ENCODE measurements around the gene FFAR2. TPM values are rescaled to one million over a fixed set of nuclear protein-coding genes. Genes with fewer than 3 reads are reported as not detected.

The FFAR2 gene
- total RNA-seq, 1 experiment from 2014 or later = not detected

GRCh38 chr19:35498220-35498619 is 50.2 kb downstream of the FFAR2 start:
- no peaks in the 10 kb centered on the region for H4K20me1 ChIP-seq (ENCODE audit: low read length)
- H3F3A ChIP-seq (ENCODE audit: low read length, unreplicated experiment) = no peaks in the 10 kb centered on the region
- ATAC-seq = no peak
- H3K27ac ChIP-seq (ENCODE audit: low read length) = no peak overlapping the region
- no peaks in the 10 kb centered on the region for H3K36me3 ChIP-seq (ENCODE audit: low read depth, low read length)
- no peaks in the 10 kb centered on the region for H3K9me3 ChIP-seq (ENCODE audit: low read length)
- intact Hi-C loops (cut with micrococcal nuclease) = no loop called here
- H3K27me3 ChIP-seq (ENCODE audit: low read length) = no peaks in the 10 kb centered on the region
- no peak for DNase-seq
- H2AFZ ChIP-seq (ENCODE audit: low read length) = no peak overlapping the region
- no TSS peak for BruUV-seq (replicated peaks)
- CTCF ChIA-PET = no interaction called here
- H3K4me3 ChIP-seq (ENCODE audit: low read length) = no peak overlapping the region
- no peak overlapping the region for H3K9ac ChIP-seq (ENCODE audit: low read length)
- POLR2A ChIA-PET (ENCODE audit: unreplicated experiment) = no interaction called here
- no peak for TF ChIP-seq EZH2phosphoT487 (IDR thresholded peaks at IDR 0.05; ENCODE audit: borderline replicate concordance, low read length)
- TF ChIP-seq EZH2 (IDR thresholded peaks at IDR 0.05; ENCODE audit: low read length, unreplicated experiment) = no peak
- TF ChIP-seq CTCF (conservative IDR thresholded peaks at IDR 0.05; ENCODE audit: low read depth, low read length) = no peak
- no peaks in the 10 kb centered on the region for H3K9me2 ChIP-seq (replicated peaks; ENCODE audit: low read length)
- H3K4me1 ChIP-seq (ENCODE audit: insufficient read depth, low read length) = no peaks in the 10 kb centered on the region
- H3K4me2 ChIP-seq (ENCODE audit: low read length) = no peak overlapping the region
- H3K79me2 ChIP-seq (ENCODE audit: low read length) = no peaks in the 10 kb centered on the region

GRCh38 chr19:35498984-35499527 is 51.0 kb downstream of the FFAR2 start:
- H3K4me1 ChIP-seq (ENCODE audit: insufficient read depth, low read length) = no peaks in the 10 kb centered on the region
- no peak for ATAC-seq
- no peaks in the 10 kb centered on the region for H3F3A ChIP-seq (ENCODE audit: low read length, unreplicated experiment)
- H4K20me1 ChIP-seq (ENCODE audit: low read length) = no peaks in the 10 kb centered on the region
- H3K9ac ChIP-seq (ENCODE audit: low read length) = no peak overlapping the region
- POLR2A ChIA-PET (ENCODE audit: unreplicated experiment) = no interaction called here
- TF ChIP-seq EZH2phosphoT487 (IDR thresholded peaks at IDR 0.05; ENCODE audit: borderline replicate concordance, low read length) (no peak), CTCF (conservative IDR thresholded peaks at IDR 0.05; ENCODE audit: low read depth, low read length) (no peak), EZH2 (IDR thresholded peaks at IDR 0.05; ENCODE audit: low read length, unreplicated experiment) (no peak)
- no peak overlapping the region for H2AFZ ChIP-seq (ENCODE audit: low read length)
- CTCF ChIA-PET = no interaction called here
- H3K27ac ChIP-seq (ENCODE audit: low read length) = no peak overlapping the region
- no peak for DNase-seq
- H3K9me3 ChIP-seq (ENCODE audit: low read length) = no peaks in the 10 kb centered on the region
- no peak overlapping the region for H3K4me2 ChIP-seq (ENCODE audit: low read length)
- no peaks in the 10 kb centered on the region for H3K36me3 ChIP-seq (ENCODE audit: low read depth, low read length)
- H3K27me3 ChIP-seq (ENCODE audit: low read length) = no peaks in the 10 kb centered on the region
- BruUV-seq (replicated peaks) = no TSS peak
- H3K9me2 ChIP-seq (replicated peaks; ENCODE audit: low read length) = no peaks in the 10 kb centered on the region
- intact Hi-C loops (cut with micrococcal nuclease) = no loop called here
- H3K79me2 ChIP-seq (ENCODE audit: low read length) = no peaks in the 10 kb centered on the region
- H3K4me3 ChIP-seq (ENCODE audit: low read length) = no peak overlapping the region

- Histone ChIP-seq H3K36me3 (ENCODE audit: low read depth, low read length) (no peaks in the 10 kb centered on the region), H3K9me2 (replicated peaks; ENCODE audit: low read length) (no peaks in the 10 kb centered on the region), H4K20me1 (ENCODE audit: low read length) (no peaks in the 10 kb centered on the region), H3K4me2 (ENCODE audit: low read length) (no peak overlapping the region), H3K79me2 (ENCODE audit: low read length) (no peaks in the 10 kb centered on the region), H3K27ac (ENCODE audit: low read length) (no peak overlapping the region), H3K4me3 (ENCODE audit: low read length) (no peak overlapping the region), H3K27me3 (ENCODE audit: low read length) (no peaks in the 10 kb centered on the region), H2AFZ (ENCODE audit: low read length) (no peak overlapping the region), H3K4me1 (ENCODE audit: insufficient read depth, low read length) (no peaks in the 10 kb centered on the region), H3K9ac (ENCODE audit: low read length) (no peak overlapping the region), H3K9me3 (ENCODE audit: low read length) (no peaks in the 10 kb centered on the region), H3F3A (ENCODE audit: low read length, unreplicated experiment) (no peaks in the 10 kb centered on the region)
- ATAC-seq (no peak), DNase-seq (no peak)
- POLR2A ChIA-PET (ENCODE audit: unreplicated experiment) = no interaction called here
- CTCF ChIA-PET = no interaction called here
- no peak for TF ChIP-seq EZH2phosphoT487 (IDR thresholded peaks at IDR 0.05; ENCODE audit: borderline replicate concordance, low read length)
- no peak for TF ChIP-seq EZH2 (IDR thresholded peaks at IDR 0.05; ENCODE audit: low read length, unreplicated experiment)
- no peak for TF ChIP-seq CTCF (conservative IDR thresholded peaks at IDR 0.05; ENCODE audit: low read depth, low read length)
- intact Hi-C loops (cut with micrococcal nuclease) = no loop called here
- BruUV-seq (replicated peaks) = no TSS peak
Observed at GRCh38 chr19:35500611-35501010, 52.6 kb downstream of the FFAR2 start.

Other genes with a start within 250 kb of the FFAR2 start
- not detected in 2 replicates for gene FAM187B, start 219.5 kb upstream of the FFAR2 start, total RNA-seq (2014; rRNA removed)
- gene LSR, start 199.3 kb upstream of the FFAR2 start, total RNA-seq (2014; rRNA removed) = 80.3 and 91.0 TPM in 2 replicates
- 102 and 103 TPM in 2 replicates for gene USF2, start 179.3 kb upstream of the FFAR2 start, total RNA-seq (2014; rRNA removed)
- gene HAMP, start 165.7 kb upstream of the FFAR2 start, total RNA-seq (2014; rRNA removed) = not detected in 2 replicates
- not detected in 2 replicates for gene MAG, start 156.1 kb upstream of the FFAR2 start, total RNA-seq (2014; rRNA removed)
- 0.07 TPM in 1 of 2 replicates, not detected in the other for gene CD22, start 119.1 kb upstream of the FFAR2 start, total RNA-seq (2014; rRNA removed)
- not detected in 2 replicates for gene FFAR1, start 100.4 kb upstream of the FFAR2 start, total RNA-seq (2014; rRNA removed)
- gene FFAR3, start 89.8 kb upstream of the FFAR2 start, total RNA-seq (2014; rRNA removed) = not detected in 2 replicates
- gene GPR42, start 77.2 kb upstream of the FFAR2 start, total RNA-seq (2014; rRNA removed) = not detected in 2 replicates
- gene KRTDAP, start 42.2 kb downstream of the FFAR2 start, total RNA-seq (2014; rRNA removed) = not detected in 2 replicates
- 128 and 144 TPM in 2 replicates for gene DMKN, start 65.4 kb downstream of the FFAR2 start, total RNA-seq (2014; rRNA removed)
- gene SBSN, start 80.1 kb downstream of the FFAR2 start, total RNA-seq (2014; rRNA removed) = 0.26 and 2.1 TPM in 2 replicates
- not detected in 2 replicates for gene GAPDHS, start 85.2 kb downstream of the FFAR2 start, total RNA-seq (2014; rRNA removed)
- 191 and 206 TPM in 2 replicates for gene TMEM147, start 97.4 kb downstream of the FFAR2 start, total RNA-seq (2014; rRNA removed)
- not detected in 2 replicates for gene ATP4A, start 115.4 kb downstream of the FFAR2 start, total RNA-seq (2014; rRNA removed)
- gene PMIS2, start 137.9 kb downstream of the FFAR2 start, total RNA-seq (2014; rRNA removed) = not detected in 2 replicates
- gene HAUS5, start 164.5 kb downstream of the FFAR2 start, total RNA-seq (2014; rRNA removed) = 25.9 and 26.4 TPM in 2 replicates
- 81.6 and 126 TPM in 2 replicates for gene RBM42, start 180.8 kb downstream of the FFAR2 start, total RNA-seq (2014; rRNA removed)
- gene ETV2, start 193.5 kb downstream of the FFAR2 start, total RNA-seq (2014; rRNA removed) = 0.36 TPM in 1 of 2 replicates, not detected in the other
- gene COX6B1, start 200.1 kb downstream of the FFAR2 start, total RNA-seq (2014; rRNA removed) = 405 and 563 TPM in 2 replicates
- gene UPK1A, start 218.3 kb downstream of the FFAR2 start, total RNA-seq (2014; rRNA removed) = not detected in 2 replicates

Data from PC-3 (cell line).